Measurements from ENCODE around the gene POLE3. TPM values are rescaled to one million over a fixed set of nuclear protein-coding genes. Genes with fewer than 3 reads are reported as not detected.
A peak's percentile ranks its signal among the peaks of the same experiment; 100 is the strongest.

POLE3 gene, protein sequence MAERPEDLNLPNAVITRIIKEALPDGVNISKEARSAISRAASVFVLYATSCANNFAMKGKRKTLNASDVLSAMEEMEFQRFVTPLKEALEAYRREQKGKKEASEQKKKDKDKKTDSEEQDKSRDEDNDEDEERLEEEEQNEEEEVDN
- total RNA-seq: 10 to 100 TPM; 22.2 to 28.4 (median 26.0) TPM

DNA sequence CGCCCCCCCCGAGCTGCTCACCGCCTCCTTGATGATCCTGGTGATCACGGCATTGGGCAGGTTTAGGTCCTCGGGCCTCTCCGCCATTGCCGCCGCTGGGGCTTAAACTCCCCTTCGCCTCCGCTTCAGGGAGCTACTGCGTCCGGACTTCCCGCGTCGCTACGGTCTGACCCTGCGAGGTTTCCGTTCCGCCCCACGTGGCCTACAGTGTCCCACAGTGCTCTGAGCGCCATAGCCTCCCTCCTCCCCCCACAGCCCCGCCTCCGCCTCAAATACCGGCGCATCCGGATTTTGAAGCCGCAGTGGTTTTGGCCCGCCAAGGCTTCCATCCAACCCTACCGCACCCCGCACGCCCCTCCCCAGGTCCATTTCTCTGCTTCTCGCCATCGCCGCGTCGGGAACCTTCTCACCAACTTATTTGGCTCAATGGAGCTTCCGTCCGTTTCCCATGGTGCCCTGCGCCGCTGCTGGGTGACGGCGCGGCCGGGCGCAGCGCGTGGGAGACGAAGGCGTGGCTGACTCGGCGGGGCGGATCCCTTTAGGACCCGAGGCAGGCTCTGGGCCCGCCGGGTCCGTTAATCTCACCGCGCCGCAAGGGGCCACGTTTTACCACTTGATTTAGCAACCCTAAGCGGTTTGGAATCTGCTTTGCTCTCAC lies at the start of gene POLE3, which contains the start of gene C9orf43:
Gene POLE3, minus strand, starts transcription at position 469 of the 658 bp plus-strand sequence. Its CDS starts 382 bp downstream, at position 87.
Gene C9orf43, plus strand, starts transcription at position 541 of the 658 bp plus-strand sequence. CDS start 2,747 bp downstream, outside the sequence.
- H3K4me1 ChIP-seq: peaks cover 0 to 36% (median 12%) of the 10 kb centered on the region in 4 donors
- peak within 1 kb of the TSS; percentile 56 to 97 (median 78) for H3K4me3 ChIP-seq
- 0% methylated on average over 47 to 61 of the region's 61 CpGs for WGBS, 2 donors
- H3K9me3 ChIP-seq: no peaks in the 10 kb centered on the region
- H3K27ac ChIP-seq: peak within 1 kb of the TSS; percentile 88 to 99 (median 93)
- H3K36me3 ChIP-seq: peaks cover 0 to 26% (median 0%) of the 10 kb centered on the region in 3 donors
- peak; percentile 90 to 94 for DNase-seq (ENCODE audit: low spot score in 2 of 2)
- H3K27me3 ChIP-seq: no peaks in the 10 kb centered on the region
- TF ChIP-seq, protein P1, sequence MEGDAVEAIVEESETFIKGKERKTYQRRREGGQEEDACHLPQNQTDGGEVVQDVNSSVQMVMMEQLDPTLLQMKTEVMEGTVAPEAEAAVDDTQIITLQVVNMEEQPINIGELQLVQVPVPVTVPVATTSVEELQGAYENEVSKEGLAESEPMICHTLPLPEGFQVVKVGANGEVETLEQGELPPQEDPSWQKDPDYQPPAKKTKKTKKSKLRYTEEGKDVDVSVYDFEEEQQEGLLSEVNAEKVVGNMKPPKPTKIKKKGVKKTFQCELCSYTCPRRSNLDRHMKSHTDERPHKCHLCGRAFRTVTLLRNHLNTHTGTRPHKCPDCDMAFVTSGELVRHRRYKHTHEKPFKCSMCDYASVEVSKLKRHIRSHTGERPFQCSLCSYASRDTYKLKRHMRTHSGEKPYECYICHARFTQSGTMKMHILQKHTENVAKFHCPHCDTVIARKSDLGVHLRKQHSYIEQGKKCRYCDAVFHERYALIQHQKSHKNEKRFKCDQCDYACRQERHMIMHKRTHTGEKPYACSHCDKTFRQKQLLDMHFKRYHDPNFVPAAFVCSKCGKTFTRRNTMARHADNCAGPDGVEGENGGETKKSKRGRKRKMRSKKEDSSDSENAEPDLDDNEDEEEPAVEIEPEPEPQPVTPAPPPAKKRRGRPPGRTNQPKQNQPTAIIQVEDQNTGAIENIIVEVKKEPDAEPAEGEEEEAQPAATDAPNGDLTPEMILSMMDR (IDR thresholded peaks at IDR 0.05): peak in 2 of 5 experiments; percentile 39 to 74
- TF ChIP-seq EP300 (IDR thresholded peaks at IDR 0.05): peak; percentile 77 to 92
- TF ChIP-seq POLR2A (IDR thresholded peaks at IDR 0.05): peak in 1 of 2 donors; percentile 68

DNA sequence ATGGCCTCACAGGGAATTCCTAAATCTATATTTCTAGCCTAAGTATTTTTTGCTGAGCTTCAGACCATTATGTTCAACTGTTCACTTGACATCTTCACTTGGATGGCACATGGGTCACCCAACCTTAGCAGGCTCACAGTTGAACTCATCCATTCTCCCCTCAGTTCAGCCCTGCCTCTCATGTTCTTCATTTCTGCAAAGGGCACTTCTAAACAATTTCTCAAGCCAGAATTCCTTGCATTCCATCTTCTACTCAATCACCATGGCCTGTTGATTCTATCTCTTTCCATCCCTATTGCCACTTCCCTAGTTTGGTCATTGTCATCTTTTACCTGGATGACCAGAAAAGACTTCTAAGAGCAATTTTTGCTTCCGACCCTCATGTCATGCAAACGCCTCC lies 45.8 kb upstream of the POLE3 start:
- WGBS, 2 donors: 94% methylated on average over 2 of the region's 2 CpGs
- Histone ChIP-seq H3K4me3 (no peak overlapping the region), H3K9me3 (no peaks in the 10 kb centered on the region), H3K4me1 (peaks cover 0 to 25% (median 22%) of the 10 kb centered on the region in 4 donors), H3K36me3 (no peaks in the 10 kb centered on the region), H3K27ac (peak overlapping the region in 3 of 4 donors; percentile 66 to 86 (median 68)), H3K27me3 (no peaks in the 10 kb centered on the region)
- TF ChIP-seq POLR2A (IDR thresholded peaks at IDR 0.05): no peak
- no peak for TF ChIP-seq EP300 (IDR thresholded peaks at IDR 0.05)
- TF ChIP-seq, protein P1 (IDR thresholded peaks at IDR 0.05): no peak
- DNase-seq (ENCODE audit: low spot score in 2 of 2): no peak

DNA sequence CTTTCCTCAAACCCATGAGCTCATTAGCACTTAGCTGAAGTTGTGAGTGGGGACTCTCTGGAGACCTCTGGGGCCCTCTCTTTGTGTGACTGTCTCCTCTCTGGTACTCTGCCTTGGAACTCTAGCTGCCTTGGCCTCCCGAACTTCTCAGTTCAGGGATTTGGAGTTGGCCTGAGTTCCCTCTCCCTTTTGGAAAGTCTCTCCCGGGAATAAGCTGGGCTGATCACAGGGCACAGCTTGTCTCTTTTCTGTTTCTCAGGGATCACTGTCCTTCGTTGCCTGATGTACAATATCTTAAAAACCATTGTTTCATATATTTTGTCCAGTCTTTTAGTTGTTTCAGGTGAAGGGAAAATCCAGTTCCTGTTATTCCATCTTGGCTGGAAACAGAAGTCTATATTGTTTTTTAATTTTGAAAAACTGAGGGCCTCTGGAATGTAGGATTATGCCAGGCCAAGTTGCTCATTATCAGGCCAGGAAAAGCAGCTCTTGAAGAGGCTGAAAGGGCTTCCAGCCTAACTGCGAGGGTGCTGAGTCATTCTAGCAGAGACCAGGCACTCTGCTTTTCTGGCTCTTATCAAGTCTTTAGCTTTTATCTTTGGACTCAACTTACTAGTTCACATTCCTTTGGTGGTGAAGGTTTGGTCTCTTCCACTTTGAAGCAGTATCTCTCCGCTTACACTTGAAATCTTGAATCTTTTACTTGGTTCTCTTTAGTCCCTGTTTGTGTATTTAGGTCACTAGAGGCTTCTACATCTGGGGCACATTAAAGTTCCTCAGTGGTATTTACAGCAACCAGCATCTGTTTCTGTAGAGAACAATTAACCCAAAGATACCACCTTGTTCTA lies 44.7 kb upstream of the POLE3 start:
- TF ChIP-seq POLR2A (IDR thresholded peaks at IDR 0.05) (no peak), EP300 (IDR thresholded peaks at IDR 0.05) (peak in 1 of 2 donors; percentile 16)
- no peak overlapping the region for H3K4me3 ChIP-seq
- H3K9me3 ChIP-seq: no peaks in the 10 kb centered on the region
- H3K27ac ChIP-seq: peak overlapping the region; percentile 48 to 86 (median 67)
- H3K4me1 ChIP-seq: peaks cover 0 to 25% (median 22%) of the 10 kb centered on the region in 4 donors
- H3K36me3 ChIP-seq: no peaks in the 10 kb centered on the region
- peak in 1 of 2 donors; percentile 34 for DNase-seq (ENCODE audit: low spot score in 2 of 2)
- H3K27me3 ChIP-seq: no peaks in the 10 kb centered on the region
- 29 to 34% methylated on average over 5 of the region's 5 CpGs for WGBS, 2 donors

DNA sequence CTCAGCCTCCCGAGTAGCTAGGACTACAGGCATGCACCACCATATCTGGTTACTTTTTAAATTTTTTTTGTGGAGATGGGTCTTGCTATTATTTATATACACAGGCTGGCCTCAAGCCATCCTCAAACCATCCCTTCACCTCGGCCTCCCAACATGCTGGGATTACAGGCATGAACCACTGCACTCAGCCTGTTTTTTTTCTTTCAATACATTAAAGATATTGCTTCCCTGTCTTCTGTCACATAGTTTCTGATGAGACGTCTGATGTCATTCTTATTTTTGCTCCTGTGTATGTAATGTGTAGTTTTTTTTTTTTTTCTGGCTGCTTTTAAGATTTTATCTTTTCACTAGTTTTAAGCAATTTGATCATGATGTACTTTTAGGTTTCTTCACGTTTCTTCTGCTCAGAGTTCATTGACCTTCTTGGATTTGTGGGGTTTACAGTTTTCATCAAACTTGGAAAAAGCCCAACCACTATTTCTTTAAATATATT lies 41.7 kb upstream of the POLE3 start:
- Histone ChIP-seq H3K4me3 (no peak overlapping the region), H3K36me3 (no peaks in the 10 kb centered on the region), H3K4me1 (peaks cover 0 to 25% (median 22%) of the 10 kb centered on the region in 4 donors), H3K27ac (no peak overlapping the region), H3K9me3 (no peaks in the 10 kb centered on the region), H3K27me3 (no peaks in the 10 kb centered on the region)
- DNase-seq (ENCODE audit: low spot score in 2 of 2): no peak
- TF ChIP-seq EP300 (IDR thresholded peaks at IDR 0.05): no peak
- TF ChIP-seq POLR2A (IDR thresholded peaks at IDR 0.05): no peak
- TF ChIP-seq, protein P1 (IDR thresholded peaks at IDR 0.05): no peak
- 63% methylated on average over 4 of the region's 4 CpGs for WGBS, 2 donors

DNA sequence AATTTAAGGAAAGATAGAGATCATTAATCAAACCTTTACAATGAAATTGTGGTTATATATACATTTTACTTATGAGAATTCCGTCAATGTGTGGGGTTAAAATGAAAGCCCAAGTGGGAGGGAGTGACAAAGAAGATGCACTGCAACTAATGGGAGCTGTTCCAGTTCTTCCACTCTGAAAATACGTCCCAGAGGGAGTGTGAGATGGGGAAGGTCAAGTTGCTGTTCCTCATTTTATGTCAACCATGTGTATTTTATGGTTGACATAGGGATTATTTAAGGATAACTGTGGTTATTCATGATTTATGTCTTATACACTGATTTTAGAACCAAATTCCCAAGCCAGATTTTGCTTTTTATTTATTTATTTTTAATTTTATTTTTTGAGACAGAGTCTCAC lies 38.9 kb upstream of the POLE3 start:
- no peak for DNase-seq (ENCODE audit: low spot score in 2 of 2)
- H3K9me3 ChIP-seq: no peaks in the 10 kb centered on the region
- TF ChIP-seq, protein P1 (IDR thresholded peaks at IDR 0.05): no peak
- no peak for TF ChIP-seq POLR2A (IDR thresholded peaks at IDR 0.05)
- no peak for TF ChIP-seq EP300 (IDR thresholded peaks at IDR 0.05)
- H3K4me1 ChIP-seq: peaks cover 0 to 7% (median 3%) of the 10 kb centered on the region in 4 donors
- no peak overlapping the region for H3K27ac ChIP-seq
- no peak overlapping the region for H3K4me3 ChIP-seq
- H3K27me3 ChIP-seq: no peaks in the 10 kb centered on the region
- H3K36me3 ChIP-seq: no peaks in the 10 kb centered on the region
- WGBS, 2 donors: 54 to 57% methylated on average over 2 of the region's 2 CpGs

All from tibial nerve (tissue), 4 donors.